ENCODE results near the gene EMC9. TPM values are rescaled to one million over a fixed set of nuclear protein-coding genes. Genes with fewer than 3 reads are reported as not detected.

EMC9 gene
- polyA plus RNA-seq, 1 of the 3 experiments (the other 2 are of a cell fraction): 19.3 TPM

DNA sequence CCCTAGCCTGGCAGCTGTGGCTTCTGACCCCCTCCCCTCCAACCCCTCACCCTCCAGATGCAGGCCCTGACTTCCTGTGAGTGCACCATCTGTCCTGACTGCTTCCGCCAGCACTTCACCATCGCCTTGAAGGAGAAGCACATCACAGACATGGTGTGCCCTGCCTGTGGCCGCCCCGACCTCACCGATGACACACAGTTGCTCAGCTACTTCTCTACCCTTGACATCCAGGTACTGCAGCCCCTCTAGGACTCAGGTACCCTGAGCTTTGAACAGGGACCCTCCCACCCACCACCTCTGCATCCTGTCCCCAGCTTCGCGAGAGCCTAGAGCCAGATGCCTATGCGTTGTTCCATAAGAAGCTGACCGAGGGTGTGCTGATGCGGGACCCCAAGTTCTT is 13.7 kb upstream of the EMC9 start:
- Histone ChIP-seq H3K9ac (no peak overlapping the region), H3F3A (replicated peaks; ENCODE audit: insufficient read depth) (peaks cover 11% of the 10 kb centered on the region), H3K27me3 (ENCODE audit: insufficient read depth) (no peaks in the 10 kb centered on the region), H3K4me1 (ENCODE audit: control insufficient read depth in 1 of 2, insufficient read depth in 2 of 2, low read depth in 1 of 2, low read length in 1 of 2) (peaks cover 0 to under 1% of the 10 kb centered on the region in 2 experiments; a peak in 1 of 4 replicates), H3K4me2 (no peak overlapping the region), H3K4me3 (ENCODE audit: low read depth in 2 of 2, low read length in 1 of 2) (no peak overlapping the region), H3K79me2 (ENCODE audit: insufficient read depth) (peaks cover under 1% of the 10 kb centered on the region; the same call in 1 of the 2 replicates), H3K9me2 (no peaks in the 10 kb centered on the region), H2AFZ (ENCODE audit: low read depth) (no peak overlapping the region), H3K36me3 (replicated peaks in 1 of 2; ENCODE audit: control insufficient read depth in 1 of 2, insufficient read depth in 2 of 2, low read length in 1 of 2) (peaks cover 45 to 59% of the 10 kb centered on the region in 2 experiments), H3K27ac (ENCODE audit: low read depth in 2 of 2, low read length in 1 of 2) (no peak overlapping the region; a peak in 1 of 4 replicates), H3K9me3 (no peaks in the 10 kb centered on the region), H4K20me1 (ENCODE audit: insufficient read depth) (0 out of 2 replicates have a peak, but pooled peaks cover 2% of the 10 kb centered on the region)
- TF ChIP-seq MEF2A (IDR thresholded peaks at IDR 0.05; ENCODE audit: borderline replicate concordance, low read depth): no peak
- no peak for TF ChIP-seq FOSL2 (IDR thresholded peaks at IDR 0.05; ENCODE audit: borderline replicate concordance, low read depth)
- TF ChIP-seq GATA2 (CRISPR knock-in tag; IDR thresholded peaks at IDR 0.05): no peak
- TF ChIP-seq RXRA (IDR thresholded peaks at IDR 0.05; ENCODE audit: borderline replicate concordance, low read depth): no peak
- TF ChIP-seq FOXM1 (IDR thresholded peaks at IDR 0.05; ENCODE audit: low read depth): no peak
- TF ChIP-seq POLR2AphosphoS5 (IDR thresholded peaks at IDR 0.05; ENCODE audit: low read depth, low read length): no peak
- no peak for TF ChIP-seq CHD2 (IDR thresholded peaks at IDR 0.05; ENCODE audit: low read length, partially characterized antibody)
- no peak for TF ChIP-seq RFX5 (IDR thresholded peaks at IDR 0.05; ENCODE audit: low read length)
- TF ChIP-seq RAD21 (IDR thresholded peaks at IDR 0.05; ENCODE audit: low read length): no peak
- TF ChIP-seq ELF1 (IDR thresholded peaks at IDR 0.05): no peak
- TF ChIP-seq JUND (IDR thresholded peaks at IDR 0.05): no peak
- no peak for TF ChIP-seq EP300 (IDR thresholded peaks at IDR 0.05; ENCODE audit: borderline replicate concordance in 1 of 2, low read depth in 1 of 2, low read length in 1 of 2)
- TF ChIP-seq, protein P1, sequence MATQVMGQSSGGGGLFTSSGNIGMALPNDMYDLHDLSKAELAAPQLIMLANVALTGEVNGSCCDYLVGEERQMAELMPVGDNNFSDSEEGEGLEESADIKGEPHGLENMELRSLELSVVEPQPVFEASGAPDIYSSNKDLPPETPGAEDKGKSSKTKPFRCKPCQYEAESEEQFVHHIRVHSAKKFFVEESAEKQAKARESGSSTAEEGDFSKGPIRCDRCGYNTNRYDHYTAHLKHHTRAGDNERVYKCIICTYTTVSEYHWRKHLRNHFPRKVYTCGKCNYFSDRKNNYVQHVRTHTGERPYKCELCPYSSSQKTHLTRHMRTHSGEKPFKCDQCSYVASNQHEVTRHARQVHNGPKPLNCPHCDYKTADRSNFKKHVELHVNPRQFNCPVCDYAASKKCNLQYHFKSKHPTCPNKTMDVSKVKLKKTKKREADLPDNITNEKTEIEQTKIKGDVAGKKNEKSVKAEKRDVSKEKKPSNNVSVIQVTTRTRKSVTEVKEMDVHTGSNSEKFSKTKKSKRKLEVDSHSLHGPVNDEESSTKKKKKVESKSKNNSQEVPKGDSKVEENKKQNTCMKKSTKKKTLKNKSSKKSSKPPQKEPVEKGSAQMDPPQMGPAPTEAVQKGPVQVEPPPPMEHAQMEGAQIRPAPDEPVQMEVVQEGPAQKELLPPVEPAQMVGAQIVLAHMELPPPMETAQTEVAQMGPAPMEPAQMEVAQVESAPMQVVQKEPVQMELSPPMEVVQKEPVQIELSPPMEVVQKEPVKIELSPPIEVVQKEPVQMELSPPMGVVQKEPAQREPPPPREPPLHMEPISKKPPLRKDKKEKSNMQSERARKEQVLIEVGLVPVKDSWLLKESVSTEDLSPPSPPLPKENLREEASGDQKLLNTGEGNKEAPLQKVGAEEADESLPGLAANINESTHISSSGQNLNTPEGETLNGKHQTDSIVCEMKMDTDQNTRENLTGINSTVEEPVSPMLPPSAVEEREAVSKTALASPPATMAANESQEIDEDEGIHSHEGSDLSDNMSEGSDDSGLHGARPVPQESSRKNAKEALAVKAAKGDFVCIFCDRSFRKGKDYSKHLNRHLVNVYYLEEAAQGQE (IDR thresholded peaks at IDR 0.05; ENCODE audit: low read depth, low read length): no peak
- TF ChIP-seq NRF1 (IDR thresholded peaks at IDR 0.05; ENCODE audit: low read depth, low read length): no peak
- TF ChIP-seq TEAD4 (IDR thresholded peaks at IDR 0.05; ENCODE audit: borderline replicate concordance, insufficient read depth): no peak
- 97% methylated on average over 10 of the region's 10 CpGs for WGBS (ENCODE audit: low lambda C conversion rate)
- POLR2A ChIA-PET: interaction anchor here (0.6 kb wide), 1 partner anchor 15 kb away, joined by 3 read pairs; no protein-coding TSS in a partner anchor
- CTCF ChIA-PET: no interaction called here
- DNase-seq: no peak
